HL-60 (cell line): ENCODE measurements around the gene PTGDS.

ENCODE experiments used
- DNase-seq, 2 experiments: peaks; one replicate each; pipeline ENCODE4 v3.0.0-alpha.2; 2010 to 2020; ENCODE audit warnings: low read depth in 1 of 2, low spot score in 1 of 2
- H3K27ac ChIP-seq: fragments of 250-450 bp; sonication (Bioruptor Pico); replicated peaks from 2 replicates; pipeline ENCODE4 v1.5.1; 2020; ENCODE audit warnings: mild to moderate bottlenecking, moderate library complexity
- H3K27me3 ChIP-seq: fragments of 250-450 bp; sonication (Bioruptor Pico); 2 replicates; pipeline ENCODE4 v1.5.1; 2021; ENCODE audit warnings: mild to moderate bottlenecking, moderate library complexity; ENCODE audit not compliant: insufficient read depth, poor library complexity, severe bottlenecking
- H3K4me3 ChIP-seq: replicated peaks from 2 replicates; pipeline ENCODE4 v1.5.1; 2011; ENCODE audit warnings: mild to moderate bottlenecking, control low read depth, low read length; ENCODE audit not compliant: insufficient read depth
- CTCF ChIP-seq: IDR thresholded peaks from one replicate; pipeline ENCODE4 v1.5.1; 2011; ENCODE audit warnings: low read length, control low read depth, inconsistent platforms; ENCODE audit not compliant: insufficient read depth
- GABPA ChIP-seq: IDR thresholded peaks from 2 replicates; pipeline ENCODE4 v1.6.1; 2012; ENCODE audit warnings: low read depth
- POLR2AphosphoS5 ChIP-seq: IDR thresholded peaks from 2 replicates; pipeline ENCODE4 v1.6.1; 2012; ENCODE audit warnings: low read depth
- SPI1 ChIP-seq: IDR thresholded peaks from 2 replicates; pipeline ENCODE4 v1.6.1; 2012; ENCODE audit warnings: low read depth, mild to moderate bottlenecking, borderline replicate concordance
- TF ChIP-seq, protein P1 (sequence below): IDR thresholded peaks from 2 replicates; pipeline ENCODE4 v1.6.1; 2012; ENCODE audit warnings: low read depth; ENCODE audit not compliant: insufficient replicate concordance

The PTGDS gene

DNA sequence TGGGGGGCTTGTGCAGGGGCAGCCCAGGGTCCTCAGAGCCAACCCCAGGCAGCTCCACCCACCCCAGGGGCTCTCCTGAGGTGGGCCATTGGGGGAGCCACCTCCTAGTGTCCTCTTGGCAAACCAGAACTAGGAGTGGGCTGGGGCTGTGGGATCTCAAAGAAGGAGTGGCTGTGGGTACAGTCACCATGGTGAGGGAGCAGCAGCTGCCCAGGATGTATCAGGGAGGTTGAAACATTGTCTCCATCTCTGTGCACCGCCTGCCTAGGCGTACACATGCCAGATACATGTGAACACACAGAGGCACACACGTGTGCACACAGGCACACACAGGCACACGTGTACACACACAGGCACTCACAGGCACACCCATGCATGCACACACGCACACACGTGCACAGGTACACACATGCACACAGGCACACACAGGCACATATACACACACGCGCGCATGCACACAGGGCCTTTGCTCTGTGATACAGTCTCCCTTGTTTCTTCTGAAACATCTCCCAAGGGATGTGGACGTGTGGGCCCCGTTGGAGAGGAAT lies 14.5 kb upstream of the PTGDS start:
- DNase-seq = no peak
- no peak for TF ChIP-seq SPI1
- TF ChIP-seq, protein P1, sequence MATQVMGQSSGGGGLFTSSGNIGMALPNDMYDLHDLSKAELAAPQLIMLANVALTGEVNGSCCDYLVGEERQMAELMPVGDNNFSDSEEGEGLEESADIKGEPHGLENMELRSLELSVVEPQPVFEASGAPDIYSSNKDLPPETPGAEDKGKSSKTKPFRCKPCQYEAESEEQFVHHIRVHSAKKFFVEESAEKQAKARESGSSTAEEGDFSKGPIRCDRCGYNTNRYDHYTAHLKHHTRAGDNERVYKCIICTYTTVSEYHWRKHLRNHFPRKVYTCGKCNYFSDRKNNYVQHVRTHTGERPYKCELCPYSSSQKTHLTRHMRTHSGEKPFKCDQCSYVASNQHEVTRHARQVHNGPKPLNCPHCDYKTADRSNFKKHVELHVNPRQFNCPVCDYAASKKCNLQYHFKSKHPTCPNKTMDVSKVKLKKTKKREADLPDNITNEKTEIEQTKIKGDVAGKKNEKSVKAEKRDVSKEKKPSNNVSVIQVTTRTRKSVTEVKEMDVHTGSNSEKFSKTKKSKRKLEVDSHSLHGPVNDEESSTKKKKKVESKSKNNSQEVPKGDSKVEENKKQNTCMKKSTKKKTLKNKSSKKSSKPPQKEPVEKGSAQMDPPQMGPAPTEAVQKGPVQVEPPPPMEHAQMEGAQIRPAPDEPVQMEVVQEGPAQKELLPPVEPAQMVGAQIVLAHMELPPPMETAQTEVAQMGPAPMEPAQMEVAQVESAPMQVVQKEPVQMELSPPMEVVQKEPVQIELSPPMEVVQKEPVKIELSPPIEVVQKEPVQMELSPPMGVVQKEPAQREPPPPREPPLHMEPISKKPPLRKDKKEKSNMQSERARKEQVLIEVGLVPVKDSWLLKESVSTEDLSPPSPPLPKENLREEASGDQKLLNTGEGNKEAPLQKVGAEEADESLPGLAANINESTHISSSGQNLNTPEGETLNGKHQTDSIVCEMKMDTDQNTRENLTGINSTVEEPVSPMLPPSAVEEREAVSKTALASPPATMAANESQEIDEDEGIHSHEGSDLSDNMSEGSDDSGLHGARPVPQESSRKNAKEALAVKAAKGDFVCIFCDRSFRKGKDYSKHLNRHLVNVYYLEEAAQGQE = no peak
- no peak for TF ChIP-seq GABPA
- TF ChIP-seq CTCF = no peak
- no peaks in the 10 kb centered on the region for H3K27me3 ChIP-seq
- H3K4me3 ChIP-seq = no peak overlapping the region
- no peak overlapping the region for H3K27ac ChIP-seq

DNA sequence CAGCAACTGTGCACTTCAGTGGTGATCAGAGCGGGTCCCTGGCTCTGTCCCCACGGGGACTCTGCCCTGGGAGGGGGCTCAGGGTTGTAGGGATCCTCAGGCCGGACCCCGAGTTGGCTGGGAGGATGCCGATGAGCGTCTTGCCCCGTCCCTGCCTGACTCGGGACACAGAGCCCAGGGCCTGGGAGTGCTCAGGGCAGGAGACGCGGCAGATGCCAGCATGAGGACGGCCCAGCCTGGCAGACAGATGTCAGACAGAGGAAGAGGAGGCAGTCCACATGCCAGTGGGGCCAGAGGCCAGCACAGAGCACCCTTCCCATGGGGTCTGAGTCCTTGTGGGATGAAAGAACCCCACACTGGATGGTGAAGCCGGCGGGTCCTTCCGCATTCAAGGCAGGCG lies 14.0 kb upstream of the PTGDS start:
- Histone ChIP-seq H3K27me3 (no peaks in the 10 kb centered on the region), H3K27ac (no peak overlapping the region), H3K4me3 (no peak overlapping the region)
- TF ChIP-seq, protein P1 = no peak
- TF ChIP-seq GABPA (no peak), POLR2AphosphoS5 (no peak), CTCF (no peak), SPI1 (no peak)
- no peak for DNase-seq

- TF ChIP-seq CTCF (no peak), SPI1 (no peak), GABPA (no peak), POLR2AphosphoS5 (no peak)
- TF ChIP-seq, protein P1 = no peak
- Histone ChIP-seq H3K27ac (no peak overlapping the region), H3K4me3 (no peak overlapping the region), H3K27me3 (no peaks in the 10 kb centered on the region)
- no peak for DNase-seq
Observed at GRCh38 chr9:136963751-136964150, 13.6 kb upstream of the PTGDS start.
